NB4 (cell line): ENCODE results near the gene SLC25A21.

Source experiments
- DNase-seq: peaks from one replicate; pipeline ENCODE4 v3.0.0; 2010; ENCODE audit warnings: low read depth
- H3K4me3 ChIP-seq: one replicate; pipeline ENCODE4 v1.5.1; 2011; ENCODE audit warnings: mild to moderate bottlenecking, low read depth, low read length, moderate library complexity
- CTCF ChIP-seq: IDR thresholded peaks from one replicate; pipeline ENCODE4 v1.5.1; 2012; ENCODE audit warnings: low read depth, low read length
- MYC ChIP-seq: IDR thresholded peaks from 2 replicates; pipeline ENCODE4 v1.6.1; 2011; ENCODE audit warnings: low read depth, low read length
- POLR2A ChIP-seq: IDR thresholded peaks from 2 replicates; pipeline ENCODE4 v1.6.1; 2011; ENCODE audit warnings: mild to moderate bottlenecking; ENCODE audit not compliant: insufficient read length; ENCODE audit errors: extremely low read depth
- TF ChIP-seq, protein P1 (sequence below): IDR thresholded peaks from 2 replicates; pipeline ENCODE4 v1.6.1; 2011; ENCODE audit warnings: low read depth, low read length

The SLC25A21 gene

DNA sequence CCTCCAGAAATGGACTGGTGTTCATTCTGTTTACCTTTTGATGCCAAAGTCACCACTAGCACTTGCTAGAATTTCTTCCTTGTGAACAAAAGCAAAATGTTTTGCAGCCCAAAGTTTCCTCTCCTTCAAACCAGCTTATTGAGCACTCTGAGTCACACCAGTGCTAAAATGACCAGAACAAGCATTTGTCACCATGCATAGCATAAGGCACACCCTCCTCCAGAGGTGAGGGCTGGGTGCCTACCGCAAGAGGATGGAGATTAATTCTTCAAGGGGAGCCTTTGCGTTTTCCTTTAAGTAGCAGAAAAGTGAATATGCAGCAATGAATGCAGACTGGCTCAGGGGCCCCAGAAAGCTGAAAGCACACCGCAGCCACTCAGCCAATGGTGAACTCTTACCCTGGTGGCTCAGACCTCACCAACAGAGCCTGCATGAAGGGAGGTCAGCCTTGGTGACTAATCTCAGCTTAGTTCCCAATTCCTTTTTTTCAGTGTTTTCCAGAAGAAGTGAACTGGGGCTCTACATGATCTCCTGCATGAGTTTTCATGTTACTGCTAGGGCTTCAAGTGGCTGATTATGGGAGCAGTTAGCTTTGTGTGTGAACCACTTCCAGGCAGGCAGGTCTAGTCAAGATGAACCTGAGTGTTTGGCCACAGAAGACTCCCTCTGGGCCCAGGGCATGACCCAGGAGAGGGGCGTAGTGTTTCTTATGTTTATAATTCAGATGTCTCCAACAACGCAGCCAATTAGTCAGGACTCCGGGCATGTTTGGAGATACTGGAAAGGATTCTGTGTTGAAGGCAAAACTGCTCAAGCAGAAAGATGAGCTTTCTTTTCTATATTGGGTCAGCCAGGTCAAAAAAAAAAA, 414.4 kb downstream of the SLC25A21 start:
- DNase-seq, result no peak
- no peak for TF ChIP-seq POLR2A
- TF ChIP-seq CTCF, result no peak
- TF ChIP-seq, protein P1, sequence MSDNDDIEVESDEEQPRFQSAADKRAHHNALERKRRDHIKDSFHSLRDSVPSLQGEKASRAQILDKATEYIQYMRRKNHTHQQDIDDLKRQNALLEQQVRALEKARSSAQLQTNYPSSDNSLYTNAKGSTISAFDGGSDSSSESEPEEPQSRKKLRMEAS, result no peak
- no peak for TF ChIP-seq MYC
- H3K4me3 ChIP-seq, result no peak overlapping the region

- H3K4me3 ChIP-seq, result no peak overlapping the region
- TF ChIP-seq, protein P1, result no peak
- DNase-seq, result no peak
Measured at GRCh38 chr14:36756226-36756625, 416.2 kb downstream of the SLC25A21 start.

DNA sequence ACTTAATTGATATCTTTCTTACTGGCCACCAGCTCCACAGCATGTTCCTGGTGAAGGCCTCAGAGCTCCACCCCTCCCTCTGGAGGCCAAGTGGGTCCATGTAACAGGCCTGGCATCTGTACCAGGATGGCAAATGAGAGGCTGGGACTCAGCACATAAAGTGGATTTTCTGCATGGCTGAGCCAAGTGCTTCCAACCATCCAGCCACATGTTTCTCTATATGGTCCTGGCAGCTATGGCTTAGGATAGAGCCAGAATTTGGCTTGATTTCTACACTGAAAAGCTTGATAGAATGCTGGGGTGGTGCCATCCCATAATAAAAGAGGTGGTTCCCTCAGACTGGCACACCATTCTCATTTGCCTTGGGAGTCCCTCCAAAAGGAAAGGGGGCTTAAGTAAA, 416.6 kb downstream of the SLC25A21 start:
- TF ChIP-seq POLR2A (no peak), CTCF (no peak), MYC (no peak)
- TF ChIP-seq, protein P1, result no peak
- no peak for DNase-seq
- H3K4me3 ChIP-seq, result no peak overlapping the region

DNA sequence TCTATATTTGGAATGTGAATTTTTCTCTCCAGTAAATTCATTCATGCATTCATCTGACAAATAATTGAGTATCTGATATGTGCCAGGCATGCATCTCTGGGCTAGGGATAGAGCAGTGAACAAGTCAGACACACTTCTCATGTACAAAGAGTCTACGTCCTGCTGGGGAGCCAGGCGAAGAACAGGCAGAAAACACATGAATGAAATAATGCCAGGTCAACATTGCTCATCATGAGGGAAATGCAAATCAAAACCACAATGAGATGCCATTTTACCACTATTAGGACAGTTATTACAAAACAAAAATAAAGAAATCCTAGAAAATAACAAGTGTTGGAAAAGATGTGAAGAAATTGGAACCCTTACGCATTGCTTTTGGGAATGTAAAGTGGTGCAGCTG, 420.5 kb downstream of the SLC25A21 start:
- no peak overlapping the region for H3K4me3 ChIP-seq
- DNase-seq, result no peak
- TF ChIP-seq, protein P1, result no peak
- TF ChIP-seq POLR2A (no peak), CTCF (no peak), MYC (no peak)

GRCh38 chr14:36751106-36751505, 421.3 kb downstream of the SLC25A21 start:
- H3K4me3 ChIP-seq, result no peak overlapping the region
- TF ChIP-seq POLR2A (no peak), CTCF (no peak), MYC (no peak)
- TF ChIP-seq, protein P1, result no peak
- no peak for DNase-seq

- TF ChIP-seq, protein P1, result no peak
- TF ChIP-seq CTCF (no peak), MYC (no peak)
- DNase-seq, result no peak
- H3K4me3 ChIP-seq, result no peak overlapping the region
Measured at GRCh38 chr14:36750244-36750643, 422.2 kb downstream of the SLC25A21 start.
